Fibroblast of skin of abdomen (primary cell): ENCODE measurements around the gene FAM3B.
A peak's percentile ranks its signal among the peaks of the same experiment; 100 is the strongest.
"Not testable (repeated sequence)": the region's sequence is repeated elsewhere in the genome, so short reads cannot be mapped to it uniquely, and the experiment has no call there.

Source experiments
- DNase-seq: peaks from one replicate; pipeline ENCODE4 v3.0.0-alpha.2; 2013

Gene FAM3B

GRCh38 chr21:41350436-41351155, 34.0 kb downstream of the FAM3B start:
- no peak for DNase-seq

DNA sequence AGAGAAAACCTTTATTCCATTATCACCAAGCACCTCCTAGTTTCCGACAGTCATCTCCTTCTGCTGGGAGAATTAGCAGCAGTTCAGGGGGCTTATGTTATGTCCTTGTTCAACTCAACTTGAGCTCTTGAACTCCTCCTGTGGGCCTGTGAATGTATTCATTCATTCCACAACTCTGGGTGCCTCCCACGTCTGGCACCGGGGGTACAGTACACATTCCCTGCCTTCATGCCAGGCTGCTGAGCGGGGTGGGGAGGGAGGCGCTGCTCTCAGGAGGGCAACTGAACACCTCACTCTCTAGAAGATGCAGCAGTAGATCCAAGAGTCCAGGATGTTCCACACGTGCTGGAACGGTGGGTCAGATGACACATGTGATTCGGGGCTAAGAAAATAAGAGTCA, 40.9 kb downstream of the FAM3B start:
- DNase-seq = no peak

DNA sequence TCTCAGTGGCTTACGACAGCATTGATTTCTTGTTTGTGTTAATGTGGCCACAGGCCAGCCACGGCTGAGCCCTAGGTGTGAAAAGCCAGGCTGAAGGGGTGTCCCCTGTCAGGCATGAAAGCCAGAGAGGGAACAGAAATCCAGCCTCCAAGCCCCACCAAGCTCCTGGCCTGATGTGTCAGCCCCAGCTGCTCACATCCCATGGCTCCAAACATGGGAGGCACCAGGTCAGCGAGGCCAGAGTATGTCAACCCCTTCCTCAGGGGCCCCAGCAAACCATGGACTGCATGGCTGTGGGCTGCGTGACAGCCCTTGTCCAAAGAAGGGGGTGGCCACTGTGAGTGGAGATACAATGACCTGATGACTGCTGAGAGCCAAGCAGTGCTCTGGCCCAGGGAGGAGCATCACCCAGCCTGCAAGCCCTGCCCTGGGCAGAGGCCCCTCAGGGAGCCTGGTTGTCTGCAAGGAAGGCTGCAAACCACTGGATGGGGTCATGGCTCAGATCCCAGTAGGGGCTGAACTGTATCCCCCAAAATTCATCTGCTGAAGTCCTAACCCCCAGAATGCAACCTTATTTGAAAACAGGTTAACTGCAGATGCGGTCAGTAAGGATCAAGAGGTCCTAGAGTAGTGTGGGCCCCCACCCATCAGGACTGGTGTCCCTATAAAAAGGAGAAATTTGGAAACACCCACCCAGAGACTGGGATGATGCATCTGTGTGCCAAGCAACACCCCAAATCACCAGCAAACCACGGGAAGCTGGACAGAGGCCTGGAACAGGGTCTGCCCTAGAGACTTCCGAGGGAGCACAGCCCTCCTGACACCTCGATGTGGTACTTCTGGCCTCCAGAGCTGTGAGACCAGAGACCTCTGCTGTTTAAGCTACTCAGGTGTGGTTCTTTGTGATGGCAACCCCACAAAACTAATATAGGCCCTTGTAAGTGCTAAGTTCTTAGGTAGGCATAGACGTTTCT, 41.9 kb downstream of the FAM3B start:
- DNase-seq = no peak

DNA sequence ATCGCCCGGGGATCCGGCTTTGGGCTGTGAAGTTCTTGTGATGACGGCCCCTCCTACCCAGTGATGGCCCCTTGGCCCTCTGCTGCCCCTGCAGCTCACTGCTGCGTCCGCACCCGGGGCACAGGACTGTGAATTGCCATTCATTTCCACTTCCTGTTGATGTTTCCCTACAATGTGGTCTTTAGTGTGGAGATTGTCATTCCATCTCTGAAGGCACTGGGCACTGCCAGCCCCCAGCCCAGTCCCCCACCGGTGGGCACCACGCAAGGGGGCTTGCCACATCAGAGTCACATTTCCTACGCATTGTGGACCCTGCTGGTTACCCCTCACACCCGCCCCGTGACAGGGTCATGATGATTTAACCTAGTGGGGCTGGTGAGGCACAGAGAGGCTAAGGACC, 42.7 kb downstream of the FAM3B start:
- no peak for DNase-seq

DNA sequence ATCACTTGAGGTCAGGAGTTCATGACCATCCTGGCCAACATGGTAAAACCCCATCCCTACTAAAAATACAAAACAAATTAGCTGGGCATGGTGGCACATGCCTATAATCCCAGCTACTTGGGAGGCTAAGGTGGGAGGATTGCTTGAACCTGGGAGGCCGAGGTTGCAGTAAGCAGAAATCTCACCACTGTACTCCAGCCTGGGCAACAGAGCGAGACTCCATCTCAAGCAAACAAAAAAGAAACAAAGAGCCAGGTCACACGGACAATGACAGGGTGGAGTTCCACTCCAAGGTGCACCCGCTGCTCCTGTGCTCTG, 43.1 kb downstream of the FAM3B start:
- not testable (repeated sequence) for DNase-seq

GRCh38 chr21:41360072-41360821, 43.6 kb downstream of the FAM3B start:
- peak; percentile 57 for DNase-seq

- no peak for DNase-seq
Measured at GRCh38 chr21:41361053-41361785, 44.6 kb downstream of the FAM3B start.

- peak; percentile 92 for DNase-seq
Measured at GRCh38 chr21:41361786-41362604, 45.4 kb downstream of the FAM3B start, which contains the start of gene MX2. TSS of gene MX2 (plus strand) at chr21:41362027. CDS start at chr21:41376907, 14,880 bp downstream.

GRCh38 chr21:41362605-41363369, 46.2 kb downstream of the FAM3B start:
- DNase-seq = no peak

GRCh38 chr21:41363370-41364270, 47.0 kb downstream of the FAM3B start:
- DNase-seq = no peak

GRCh38 chr21:41364308-41364707, 47.7 kb downstream of the FAM3B start:
- no peak for DNase-seq

GRCh38 chr21:41365377-41366107, 48.9 kb downstream of the FAM3B start:
- no peak for DNase-seq

GRCh38 chr21:41366522-41367151, 50.0 kb downstream of the FAM3B start:
- DNase-seq = peak; percentile 81

DNA sequence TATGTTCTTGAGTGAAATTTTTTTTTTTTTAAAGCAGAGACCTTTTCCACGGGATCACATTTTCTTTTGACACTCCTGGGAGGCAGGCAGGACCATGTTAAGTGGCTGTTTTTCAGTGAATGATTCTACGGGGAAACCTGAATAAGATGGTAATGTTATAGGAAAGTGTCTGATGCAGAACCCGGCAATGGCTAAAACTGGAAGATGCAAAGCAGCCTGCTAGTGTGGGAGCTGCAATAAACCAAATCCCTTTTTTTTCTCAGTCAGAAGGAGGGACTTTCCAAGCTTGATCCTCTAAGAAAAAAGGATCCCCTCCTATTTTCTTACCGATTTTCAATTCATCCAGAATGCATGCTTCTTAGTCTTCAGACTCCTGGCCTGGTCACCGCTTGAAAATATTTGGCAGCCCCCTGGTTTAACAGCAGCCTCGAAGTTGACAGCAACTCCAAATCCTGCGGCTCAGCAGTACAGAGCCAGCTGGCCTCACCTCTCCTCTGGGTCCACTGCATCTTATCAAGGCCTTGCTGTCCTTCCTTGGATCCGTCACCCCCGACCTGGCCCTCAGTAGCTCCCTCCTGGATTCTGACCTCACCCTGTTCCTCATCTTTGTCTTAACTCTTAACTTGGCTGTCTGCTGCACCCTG, 50.8 kb downstream of the FAM3B start:
- DNase-seq = no peak

DNA sequence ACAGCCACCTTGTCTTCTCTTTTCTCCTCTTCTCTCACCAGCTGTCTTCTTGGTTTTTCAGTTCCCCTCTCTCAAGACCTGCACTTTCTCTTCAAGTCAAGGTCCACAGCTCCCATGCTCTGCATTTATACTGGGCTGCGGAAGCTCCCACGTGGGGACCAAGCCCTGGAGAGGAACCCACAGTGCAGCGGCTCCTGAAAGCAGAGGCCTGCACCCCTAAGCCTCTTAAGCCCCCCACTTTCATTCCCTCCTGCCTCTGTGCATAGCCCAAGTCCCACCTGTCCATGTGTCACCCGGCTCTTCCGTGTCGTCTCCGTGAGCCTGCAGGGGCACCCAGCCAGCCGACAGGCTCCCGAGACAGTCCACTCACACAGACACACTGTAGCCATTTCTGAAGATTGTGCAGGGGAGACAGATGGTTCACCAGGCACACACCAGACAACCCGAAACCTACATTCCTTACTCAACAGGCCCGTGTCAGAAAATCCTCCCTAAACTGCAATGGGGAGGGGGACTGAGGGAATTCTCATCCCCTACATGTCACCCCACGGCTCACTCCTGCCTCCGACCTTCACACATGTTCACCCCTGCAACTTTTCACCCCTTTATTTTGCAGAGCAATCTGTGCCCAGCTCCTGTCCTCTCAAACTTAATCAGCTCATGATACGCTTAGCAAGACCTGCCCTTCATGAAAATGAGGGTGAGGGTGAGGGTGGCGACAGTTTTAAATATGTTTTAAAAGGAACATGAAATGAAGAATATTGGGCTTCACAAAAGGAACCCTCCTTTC, 51.5 kb downstream of the FAM3B start:
- no peak for DNase-seq

DNA sequence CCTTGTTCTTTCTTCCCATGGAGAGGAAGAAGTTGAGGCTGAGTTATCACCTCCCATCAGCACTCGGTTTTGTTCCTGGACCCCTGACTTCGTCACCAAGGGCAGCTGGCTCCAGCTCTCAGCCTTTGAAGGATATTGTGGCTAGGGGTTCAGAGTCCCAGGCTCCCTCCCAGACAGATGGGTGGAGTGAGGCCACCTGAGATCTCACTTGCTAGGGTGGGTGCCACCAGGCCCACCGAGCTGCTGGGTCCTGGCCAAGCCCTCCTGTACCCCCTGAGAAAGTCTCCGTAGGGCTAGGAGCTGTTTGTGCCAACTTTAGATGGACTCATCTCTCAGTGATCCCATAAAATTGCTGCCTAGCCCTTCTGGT, 52.1 kb downstream of the FAM3B start:
- DNase-seq = no peak
